ENCODE data around the gene PTPRZ1.

The PTPRZ1 gene

DNA sequence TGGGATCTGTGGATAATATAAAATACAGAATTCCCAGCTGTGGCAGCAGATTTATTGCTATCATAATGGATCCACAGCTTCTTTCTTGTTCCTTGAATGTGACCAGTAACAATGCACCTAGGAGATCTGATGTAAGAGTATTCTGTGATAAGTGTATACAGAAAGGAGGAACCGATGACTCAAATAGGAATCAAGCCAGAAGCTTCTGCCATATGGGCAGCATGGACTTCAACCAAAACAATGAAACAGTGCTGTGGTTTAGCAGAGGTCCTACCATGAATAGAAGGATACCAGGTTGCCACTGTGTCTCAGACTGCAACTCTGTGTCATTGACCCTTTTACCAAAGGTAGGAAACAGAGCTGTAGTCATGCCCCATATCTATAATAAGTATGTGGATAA, 81.8 kb downstream of the PTPRZ1 start:
- no peak for DNase-seq (ENCODE audit: low read depth)

DNA sequence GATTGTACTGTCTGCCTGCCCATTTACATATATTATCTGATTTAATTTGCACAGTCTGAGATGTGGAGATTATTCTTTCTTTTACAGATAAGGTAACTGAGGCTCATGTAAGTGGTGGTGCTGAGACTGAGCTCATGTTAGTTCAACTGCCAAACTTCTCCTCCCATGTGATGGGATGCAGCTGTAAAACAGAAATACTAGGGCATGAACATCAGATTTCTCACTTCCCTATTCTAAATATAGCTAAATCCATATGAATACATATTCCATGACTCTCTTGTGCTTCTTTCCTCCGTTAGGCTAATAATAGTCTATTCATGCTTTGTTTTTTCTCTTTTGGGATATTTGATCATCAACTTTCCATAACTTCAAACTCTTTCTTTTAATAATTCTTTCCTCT, 84.7 kb downstream of the PTPRZ1 start:
- DNase-seq (ENCODE audit: low read depth) = no peak

DNA sequence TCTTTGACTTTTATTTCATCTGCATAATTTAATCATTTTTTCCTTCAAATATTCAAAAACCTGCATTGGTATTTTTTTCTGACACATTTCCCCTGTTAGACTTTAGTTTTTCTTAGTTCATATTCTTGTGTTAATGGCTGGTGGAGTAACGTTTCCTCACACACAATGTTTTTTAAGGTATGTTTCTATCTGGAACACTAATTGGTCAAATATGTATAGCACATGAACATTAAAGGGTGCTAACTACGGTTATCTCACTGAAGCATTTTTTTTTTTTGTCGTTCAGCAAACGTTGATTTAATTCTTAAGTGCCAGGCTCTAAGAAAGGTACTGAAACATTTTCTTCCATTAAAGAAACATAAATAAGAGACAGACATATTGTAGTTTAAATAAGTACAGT, 87.7 kb downstream of the PTPRZ1 start:
- peak; percentile 24 for DNase-seq (ENCODE audit: low read depth)

DNA sequence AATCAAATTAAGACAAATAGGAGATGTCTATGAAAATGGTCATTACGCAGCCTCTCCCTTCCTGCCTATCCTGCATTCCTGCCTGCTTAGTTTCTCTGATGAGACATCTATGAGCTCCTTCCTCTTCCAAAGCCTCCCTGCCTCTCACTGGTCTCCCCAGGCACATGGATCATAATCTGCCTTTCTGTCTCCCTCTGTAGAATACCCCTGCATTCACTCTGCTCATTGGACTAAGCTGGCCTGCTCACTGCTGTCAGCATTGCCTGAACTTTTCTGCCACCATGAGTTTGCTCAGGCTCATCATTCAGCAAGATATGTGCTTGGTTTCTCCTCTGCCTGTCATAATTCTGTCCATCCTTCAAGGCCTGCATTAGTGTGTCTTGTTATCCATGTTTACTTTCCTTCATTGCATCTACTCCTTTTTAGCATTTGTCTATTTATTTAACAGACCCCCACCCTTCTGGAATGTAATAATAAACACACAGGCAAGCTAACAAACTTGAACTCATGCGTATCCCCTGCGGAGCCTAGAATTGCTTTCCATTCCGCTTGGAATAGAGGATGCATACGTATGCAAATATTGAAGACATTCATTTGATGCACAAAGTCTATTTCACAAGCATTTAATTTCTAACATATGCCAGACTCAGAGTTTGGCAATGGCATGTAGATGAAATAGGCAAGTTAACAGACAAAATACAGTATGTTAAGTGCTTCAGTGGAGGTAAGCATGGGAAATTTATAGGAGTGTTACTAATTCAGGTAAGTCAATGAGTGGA, 88.3 kb downstream of the PTPRZ1 start:
- DNase-seq (ENCODE audit: low read depth) = peak; percentile 66

DNA sequence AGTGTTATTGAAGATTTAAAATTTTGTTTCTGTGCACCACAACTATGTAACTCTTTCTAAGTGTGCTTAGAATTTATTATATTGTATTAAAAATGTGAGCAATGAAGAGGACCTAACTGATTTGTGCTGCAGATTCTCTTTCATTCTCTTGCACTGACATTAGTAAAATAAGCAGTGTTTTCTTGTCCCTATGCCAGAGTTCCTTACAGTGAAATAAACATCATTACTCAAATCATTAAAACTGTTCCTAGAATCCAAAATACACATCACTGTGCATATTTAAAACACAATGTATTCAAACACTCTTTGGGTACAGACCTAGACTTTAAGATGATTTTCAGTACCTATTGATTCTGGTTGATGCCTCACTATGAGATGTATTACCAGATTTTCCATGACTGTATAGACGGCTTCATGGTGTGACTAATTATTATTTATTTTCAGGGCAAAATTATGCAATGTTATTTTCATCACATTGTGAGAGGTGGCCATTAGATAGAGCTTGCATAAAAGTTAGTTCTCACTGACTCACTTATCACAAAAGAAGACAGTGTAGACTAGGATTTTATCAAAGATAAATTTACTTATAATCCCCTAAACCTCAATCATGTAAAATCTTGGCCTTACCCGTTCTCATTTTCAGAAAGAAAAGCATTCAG, 93.4 kb downstream of the PTPRZ1 start:
- DNase-seq (ENCODE audit: low read depth) = no peak

DNA sequence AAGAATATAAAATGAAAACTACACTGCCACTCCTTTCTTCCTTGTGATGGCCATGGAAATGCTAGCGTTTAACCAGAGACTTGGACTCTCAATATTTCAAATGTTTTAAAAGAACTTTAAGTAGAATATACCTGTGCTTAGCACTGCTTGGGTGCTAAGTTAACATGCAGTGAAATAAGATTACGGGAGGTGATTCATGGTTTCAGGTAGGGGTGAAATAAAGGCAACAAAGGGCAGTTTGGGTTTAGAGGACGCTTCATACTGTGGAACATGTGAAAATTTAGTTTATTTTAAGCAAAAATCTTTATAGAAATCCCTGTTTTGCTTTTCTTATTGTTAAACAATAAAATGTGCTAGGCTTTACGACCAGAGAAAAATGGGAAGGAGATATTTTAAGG, 94.0 kb downstream of the PTPRZ1 start:
- no peak for DNase-seq (ENCODE audit: low read depth)

DNA sequence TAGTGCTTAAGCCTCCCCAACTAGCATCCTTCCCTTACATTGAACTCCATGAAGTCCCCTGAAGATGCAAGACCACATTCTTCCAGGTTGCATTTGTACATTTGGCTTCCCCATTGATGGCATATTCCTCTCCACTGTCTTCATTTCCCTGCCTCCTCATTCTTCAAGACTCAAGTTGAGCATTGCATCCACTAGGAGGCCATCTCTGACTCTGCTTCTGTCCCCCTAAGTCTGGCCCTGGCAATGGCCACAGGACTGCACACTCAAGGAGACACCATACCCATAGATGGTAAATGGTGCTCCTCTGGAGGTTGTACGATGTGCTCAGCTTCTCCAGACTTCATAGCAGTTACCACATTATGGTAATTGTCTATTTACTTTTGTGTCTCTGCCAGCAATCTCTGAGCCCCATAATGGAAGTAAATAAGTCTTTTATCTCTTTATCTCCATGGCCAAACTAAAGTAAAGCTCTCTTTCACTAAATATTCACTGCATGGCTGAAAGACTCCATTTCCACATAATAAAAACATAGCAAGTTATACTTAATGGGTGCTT, 112.6 kb downstream of the PTPRZ1 start:
- no peak for DNase-seq (ENCODE audit: low read depth)

DNA sequence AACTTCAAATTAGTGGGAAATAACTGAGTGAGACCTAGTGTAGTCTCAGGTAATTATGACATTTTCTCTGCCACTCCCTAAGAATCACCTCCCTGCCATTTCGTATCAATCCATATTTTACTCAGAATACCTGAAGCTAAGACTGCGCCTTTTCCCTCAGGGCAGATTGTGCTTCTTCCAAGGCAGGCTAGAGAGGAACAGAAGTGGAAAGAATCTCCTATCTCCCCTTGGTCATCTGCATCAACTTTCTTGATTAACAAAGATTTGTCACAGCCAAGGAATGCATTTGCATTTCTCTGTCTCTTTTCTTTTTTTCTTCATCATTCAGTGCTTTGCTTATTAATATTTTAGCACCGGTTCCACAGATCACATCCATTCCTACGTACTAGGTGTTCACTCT, 119.1 kb downstream of the PTPRZ1 start:
- no peak for DNase-seq (ENCODE audit: low read depth)

DNA sequence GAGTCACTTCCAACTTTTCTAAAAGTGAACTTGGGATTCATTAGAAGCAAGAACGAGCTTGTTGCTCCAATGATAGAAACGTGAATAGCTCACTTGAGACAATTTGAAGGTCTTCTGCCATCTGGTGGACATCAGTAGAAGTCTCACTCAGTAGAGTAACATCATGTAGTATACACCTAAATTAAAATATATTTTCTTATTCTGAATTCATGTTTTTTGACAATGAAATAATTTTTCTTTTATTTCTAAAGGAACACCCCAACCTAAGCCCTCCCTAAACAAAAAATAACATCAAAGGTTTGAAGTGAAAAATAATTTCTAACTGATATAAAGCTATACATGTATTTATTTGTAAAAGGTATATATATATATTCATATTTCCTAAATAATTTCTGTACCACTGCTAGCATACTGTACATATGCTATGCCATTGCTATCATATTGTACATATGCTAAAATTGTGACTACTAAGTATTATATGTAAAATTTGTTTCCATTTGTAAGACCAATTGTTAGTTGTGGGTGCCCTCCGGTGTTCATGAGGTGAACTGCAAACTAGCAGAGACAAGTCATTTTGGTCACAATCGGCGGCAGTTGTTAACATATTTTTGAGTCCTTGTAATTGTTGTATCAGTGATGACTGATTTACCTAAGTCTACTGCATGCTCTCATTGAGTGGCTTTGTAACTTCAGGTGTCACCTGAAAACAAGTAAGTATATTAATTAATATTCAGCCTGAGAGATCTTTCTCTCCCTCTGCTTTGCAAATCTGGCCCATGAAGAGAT, 121.9 kb downstream of the PTPRZ1 start:
- DNase-seq (ENCODE audit: low read depth) = peak; percentile 33

DNA sequence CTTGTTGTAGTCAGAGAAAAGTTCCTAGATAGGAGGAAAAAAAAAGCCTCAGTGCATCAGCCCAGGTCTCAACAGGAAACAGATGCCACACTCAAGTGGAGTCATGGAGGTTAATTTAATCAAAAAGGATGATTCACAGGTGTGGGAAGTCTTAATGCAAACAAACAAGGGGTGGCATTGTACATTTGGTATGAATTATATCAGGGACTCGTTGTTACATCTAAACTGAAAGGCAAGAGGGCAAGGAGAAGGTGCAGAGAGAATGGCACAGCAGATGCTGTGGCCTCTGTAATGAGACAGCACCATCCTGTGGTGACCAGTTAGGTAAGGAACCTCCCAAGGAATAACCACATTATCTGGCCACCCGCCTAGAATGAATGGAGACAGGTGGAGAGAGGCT, 133.7 kb downstream of the PTPRZ1 start:
- no peak for DNase-seq (ENCODE audit: low read depth)

DNA sequence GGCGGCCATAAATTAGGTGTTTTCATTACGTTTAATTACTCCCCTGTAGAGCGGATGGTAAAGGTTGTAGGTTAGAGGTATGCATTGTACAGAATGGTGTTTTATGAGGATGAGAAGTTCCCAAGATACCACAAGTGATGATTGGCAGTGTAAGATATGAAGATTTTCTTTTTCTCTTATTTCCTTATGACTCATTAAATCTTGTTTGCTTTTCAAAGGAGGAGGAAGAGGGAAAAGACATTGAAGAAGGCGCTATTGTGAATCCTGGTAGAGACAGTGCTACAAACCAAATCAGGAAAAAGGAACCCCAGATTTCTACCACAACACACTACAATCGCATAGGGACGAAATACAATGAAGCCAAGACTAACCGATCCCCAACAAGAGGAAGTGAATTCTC, 137.2 kb downstream of the PTPRZ1 start:
- DNase-seq (ENCODE audit: low read depth) = no peak

DNA sequence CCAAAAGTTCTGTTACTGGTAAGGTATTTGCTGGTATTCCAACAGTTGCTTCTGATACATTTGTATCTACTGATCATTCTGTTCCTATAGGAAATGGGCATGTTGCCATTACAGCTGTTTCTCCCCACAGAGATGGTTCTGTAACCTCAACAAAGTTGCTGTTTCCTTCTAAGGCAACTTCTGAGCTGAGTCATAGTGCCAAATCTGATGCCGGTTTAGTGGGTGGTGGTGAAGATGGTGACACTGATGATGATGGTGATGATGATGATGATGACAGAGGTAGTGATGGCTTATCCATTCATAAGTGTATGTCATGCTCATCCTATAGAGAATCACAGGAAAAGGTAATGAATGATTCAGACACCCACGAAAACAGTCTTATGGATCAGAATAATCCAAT, 140.1 kb downstream of the PTPRZ1 start:
- no peak for DNase-seq (ENCODE audit: low read depth)

DNA sequence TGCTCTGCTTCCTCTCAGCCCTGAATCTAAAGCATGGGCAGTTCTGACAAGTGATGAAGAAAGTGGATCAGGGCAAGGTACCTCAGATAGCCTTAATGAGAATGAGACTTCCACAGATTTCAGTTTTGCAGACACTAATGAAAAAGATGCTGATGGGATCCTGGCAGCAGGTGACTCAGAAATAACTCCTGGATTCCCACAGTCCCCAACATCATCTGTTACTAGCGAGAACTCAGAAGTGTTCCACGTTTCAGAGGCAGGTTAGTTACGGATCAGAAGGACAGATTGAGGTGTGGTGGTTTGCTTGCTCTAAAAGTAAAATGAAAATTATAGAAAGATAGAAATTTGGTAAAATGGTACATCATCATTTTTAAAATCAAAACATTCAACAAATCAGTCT, 140.7 kb downstream of the PTPRZ1 start:
- DNase-seq (ENCODE audit: low read depth) = no peak

DNA sequence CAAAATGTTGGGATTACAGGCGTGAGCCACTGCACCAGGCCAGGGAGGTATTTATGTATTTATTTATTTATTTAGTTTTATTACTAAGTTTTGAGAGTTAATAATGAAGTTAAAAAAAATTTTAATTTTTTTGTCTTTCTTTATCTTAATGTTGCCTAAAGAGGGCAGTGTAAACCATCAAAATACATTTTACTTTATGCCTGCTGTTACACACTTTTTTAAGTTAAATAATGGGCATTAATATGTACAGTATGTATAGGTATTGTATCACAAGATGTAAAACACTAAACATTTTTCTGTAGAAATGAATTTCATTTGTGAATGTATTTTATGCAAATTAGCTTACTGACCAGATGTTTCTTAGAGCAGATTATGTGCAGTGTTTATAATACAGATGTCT, 141.7 kb downstream of the PTPRZ1 start:
- DNase-seq (ENCODE audit: low read depth) = no peak

DNA sequence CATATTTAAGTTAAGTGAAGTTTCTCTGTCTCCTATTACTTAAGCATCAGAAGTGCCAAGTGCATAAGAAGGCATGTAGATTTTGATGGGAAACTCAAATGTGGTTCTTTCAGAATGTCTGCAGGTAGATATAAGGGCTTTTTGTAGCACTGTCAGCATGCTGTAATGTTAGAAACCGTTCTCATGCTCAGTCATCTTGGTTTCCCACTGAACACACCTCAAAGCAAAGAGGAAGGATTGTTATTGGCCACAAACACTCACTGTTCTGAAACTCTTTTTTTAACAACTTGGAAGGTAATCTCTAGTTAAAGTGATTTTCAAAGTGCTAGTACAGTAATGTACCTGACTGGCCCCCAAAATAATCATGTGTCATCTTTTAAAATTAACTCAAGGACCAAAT, 145.1 kb downstream of the PTPRZ1 start:
- DNase-seq (ENCODE audit: low read depth) = no peak

DNA sequence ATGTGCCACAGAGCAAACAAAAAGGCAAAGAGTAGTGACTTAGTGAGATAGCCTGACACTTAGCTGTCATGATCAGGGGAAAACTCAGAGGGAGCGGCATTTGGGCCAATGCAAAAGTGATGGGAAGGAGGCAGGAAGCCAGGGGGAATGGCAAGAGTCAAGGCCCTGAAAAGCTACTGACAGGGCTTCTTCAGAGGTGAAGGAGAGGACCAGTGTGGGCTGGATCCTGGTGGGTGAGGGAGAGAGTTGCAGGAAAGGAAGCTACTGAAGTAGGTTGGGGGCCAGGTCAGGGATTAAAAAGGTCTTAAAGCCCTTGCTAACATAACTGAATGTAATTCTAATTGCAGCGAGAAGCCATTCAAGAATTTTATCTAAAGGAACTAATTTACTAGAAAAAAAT, 154.1 kb downstream of the PTPRZ1 start:
- DNase-seq (ENCODE audit: low read depth) = no peak

DNA sequence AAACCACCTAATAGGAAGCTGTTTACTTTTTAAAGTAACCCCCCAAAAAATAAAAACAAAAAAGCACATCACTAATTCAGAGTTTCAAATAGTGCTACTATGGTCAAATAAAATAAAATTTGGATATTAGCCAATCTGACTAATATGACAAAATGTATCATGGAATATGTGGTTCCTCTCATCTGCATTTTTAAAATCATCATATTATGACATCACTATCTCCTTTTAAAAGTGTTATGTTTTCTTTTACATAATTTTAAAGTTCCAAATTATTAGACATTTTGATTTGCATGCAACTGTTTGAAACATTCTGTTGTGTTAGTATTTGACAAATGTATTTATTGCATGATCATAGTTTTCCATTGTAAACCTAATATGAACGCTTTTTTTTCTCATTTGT, 160.7 kb downstream of the PTPRZ1 start:
- no peak for DNase-seq (ENCODE audit: low read depth)

DNA sequence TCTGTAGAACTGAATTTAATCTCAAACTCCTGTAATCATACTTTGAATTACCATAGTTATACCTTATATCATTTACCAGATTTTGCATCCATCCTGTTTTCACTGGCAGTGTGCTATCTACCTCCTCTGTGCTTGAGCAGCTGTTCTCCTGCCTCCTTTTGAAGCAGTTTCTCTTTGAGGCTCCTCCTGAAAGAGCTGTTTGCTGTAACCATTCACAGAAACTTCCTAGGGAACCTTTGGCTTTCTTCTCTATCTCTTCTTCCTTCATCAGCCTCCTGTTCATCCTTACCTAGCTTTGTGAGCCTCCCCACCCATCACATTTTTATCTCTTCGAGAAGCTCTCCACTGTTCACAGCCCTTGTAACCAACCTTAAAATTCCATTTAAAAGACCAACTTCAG, 162.9 kb downstream of the PTPRZ1 start:
- DNase-seq (ENCODE audit: low read depth) = no peak

DNA sequence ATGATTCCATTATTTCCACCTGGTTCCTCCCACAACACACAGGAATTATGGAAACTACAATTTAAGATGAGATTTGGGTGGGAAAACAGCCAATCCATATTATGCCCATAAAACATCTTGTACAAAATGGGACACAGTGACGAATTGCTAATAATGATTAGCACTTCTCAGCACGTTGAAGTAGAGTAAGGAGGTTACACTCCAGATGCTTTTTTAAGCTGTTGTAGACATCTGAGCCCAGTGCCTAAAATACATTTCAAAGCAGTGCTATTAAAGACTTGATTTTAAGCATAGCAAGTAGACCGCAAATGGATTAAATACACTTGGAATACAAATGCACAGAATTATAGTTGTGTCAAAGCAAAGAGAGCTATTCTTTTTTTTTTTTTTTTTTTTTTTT, 165.2 kb downstream of the PTPRZ1 start:
- DNase-seq (ENCODE audit: low read depth) = no peak

DNA sequence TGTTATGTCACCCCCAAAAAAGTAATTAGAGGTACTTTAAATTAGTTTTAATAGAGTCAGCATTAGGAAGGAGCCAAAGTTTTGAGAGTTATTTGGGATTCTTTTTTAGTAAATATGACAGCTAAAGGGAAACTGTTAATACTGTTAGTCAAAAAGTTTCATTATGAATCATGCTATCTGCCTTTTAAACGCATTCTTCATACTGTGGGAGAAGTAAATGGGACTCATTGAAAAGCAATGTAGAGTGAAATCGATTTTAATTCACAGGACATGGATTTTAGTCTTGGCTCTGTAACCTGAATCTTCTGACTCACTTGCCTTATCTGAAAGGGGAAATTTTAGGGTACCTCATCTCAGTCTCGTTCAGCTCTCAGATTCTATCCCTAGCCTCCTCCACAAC, 165.9 kb downstream of the PTPRZ1 start:
- peak; percentile 5 for DNase-seq (ENCODE audit: low read depth)

DNA sequence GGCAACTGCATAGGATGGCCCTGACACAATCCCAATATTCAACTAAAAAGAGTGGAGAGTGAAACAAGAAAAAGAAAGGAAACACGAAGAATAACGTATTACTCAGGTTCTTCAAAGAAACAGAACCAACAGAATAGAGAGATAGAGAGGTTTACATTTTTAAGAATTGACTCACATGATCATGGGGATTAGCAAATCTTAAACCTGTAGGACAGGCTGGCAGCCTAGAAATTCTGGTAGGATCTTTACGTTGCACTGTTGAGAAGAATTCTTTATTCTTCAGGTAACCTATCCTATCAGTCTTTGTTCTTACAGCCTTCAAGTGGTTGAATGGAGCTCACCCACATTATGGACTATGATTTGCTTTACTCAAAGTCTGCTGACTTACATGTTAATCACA, 167.2 kb downstream of the PTPRZ1 start:
- no peak for DNase-seq (ENCODE audit: low read depth)

DNA sequence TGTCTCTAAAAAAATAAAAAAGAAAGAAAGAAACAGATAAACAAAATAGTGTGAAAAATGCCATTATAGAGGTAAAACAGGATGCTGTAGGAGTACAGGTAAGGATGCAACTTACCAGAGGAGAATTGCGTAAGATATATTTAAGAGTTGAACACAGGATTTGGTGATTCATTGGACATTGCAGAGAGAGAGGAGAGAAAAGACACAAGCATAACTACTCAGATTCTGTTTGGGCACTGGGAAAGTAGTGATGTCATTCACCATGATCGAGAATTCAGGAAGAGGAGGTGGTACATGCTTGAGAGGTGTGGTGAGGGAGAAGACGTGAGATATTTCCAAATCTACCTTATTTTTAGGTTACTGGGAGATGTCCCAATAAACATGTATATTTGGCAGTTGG, 173.4 kb downstream of the PTPRZ1 start:
- no peak for DNase-seq (ENCODE audit: low read depth)

DNA sequence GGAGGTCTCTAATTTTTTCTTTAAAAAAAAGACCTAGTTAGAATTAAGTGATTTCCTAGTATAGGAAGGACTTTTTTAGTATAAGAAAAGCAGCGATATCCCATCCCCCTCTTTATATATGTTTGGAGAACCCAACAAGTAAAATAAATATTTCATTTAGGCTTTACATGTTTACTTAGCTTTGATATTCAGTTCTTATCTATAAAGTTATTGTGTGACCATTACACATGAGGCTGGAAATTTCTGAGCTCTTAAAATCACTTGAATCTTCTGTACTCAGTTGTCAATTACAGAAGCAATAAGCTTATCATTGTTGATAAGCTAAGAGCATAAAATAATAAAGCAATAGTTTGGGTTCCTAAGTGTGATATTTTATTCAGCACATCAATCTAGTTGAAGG, 181.4 kb downstream of the PTPRZ1 start:
- no peak for DNase-seq (ENCODE audit: low read depth)
